Measurements from ENCODE around the gene SAMSN1.
"Not testable (repeated sequence)": the region's sequence is repeated elsewhere in the genome, so short reads cannot be mapped to it uniquely, and the experiment has no call there.

Gene SAMSN1

DNA sequence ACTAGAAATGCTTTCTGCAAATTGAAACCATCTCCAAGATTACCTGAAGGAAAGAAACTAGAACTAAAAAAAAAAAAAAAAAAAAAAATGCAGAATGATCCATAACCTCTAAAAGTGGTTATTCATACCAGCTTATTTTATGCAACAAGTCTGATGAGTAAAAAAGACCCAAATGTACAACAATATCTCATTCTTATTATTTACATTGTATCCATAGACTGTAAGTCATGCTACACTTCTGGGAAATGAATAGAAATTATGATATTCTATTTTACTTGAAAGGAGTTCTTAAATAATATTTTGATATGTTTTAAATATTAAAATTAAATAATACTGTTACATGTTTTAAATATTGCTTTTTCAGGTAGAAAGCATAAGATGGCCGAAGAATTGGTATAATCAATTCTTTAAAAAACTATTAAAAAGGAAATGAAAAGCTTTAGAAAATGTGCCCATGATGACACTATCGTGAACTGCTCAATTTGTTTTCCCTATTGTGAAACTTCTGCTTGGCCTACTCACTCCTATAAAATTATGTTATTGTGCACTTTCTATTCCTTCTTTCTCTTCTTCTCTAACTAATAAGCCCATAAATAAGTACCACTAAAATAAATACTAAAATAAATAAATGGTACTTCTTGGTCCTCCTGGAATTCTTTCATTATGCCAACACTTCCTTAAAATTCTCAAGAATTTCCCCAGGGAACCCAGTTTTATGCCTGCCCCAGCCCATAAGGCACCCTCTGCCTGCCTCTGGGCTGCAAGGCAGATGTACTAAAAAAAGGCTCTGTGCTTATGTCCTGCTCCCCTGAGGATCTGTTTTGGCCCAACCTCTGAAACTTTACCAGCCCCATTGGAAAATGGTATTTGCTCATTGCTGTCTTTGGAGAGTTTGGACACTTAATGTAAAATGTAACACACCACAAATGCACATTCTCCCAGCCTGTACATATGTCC lies 18.1 kb downstream of the SAMSN1 start:
- DNase-seq (ENCODE audit: low spot score), result no peak

DNA sequence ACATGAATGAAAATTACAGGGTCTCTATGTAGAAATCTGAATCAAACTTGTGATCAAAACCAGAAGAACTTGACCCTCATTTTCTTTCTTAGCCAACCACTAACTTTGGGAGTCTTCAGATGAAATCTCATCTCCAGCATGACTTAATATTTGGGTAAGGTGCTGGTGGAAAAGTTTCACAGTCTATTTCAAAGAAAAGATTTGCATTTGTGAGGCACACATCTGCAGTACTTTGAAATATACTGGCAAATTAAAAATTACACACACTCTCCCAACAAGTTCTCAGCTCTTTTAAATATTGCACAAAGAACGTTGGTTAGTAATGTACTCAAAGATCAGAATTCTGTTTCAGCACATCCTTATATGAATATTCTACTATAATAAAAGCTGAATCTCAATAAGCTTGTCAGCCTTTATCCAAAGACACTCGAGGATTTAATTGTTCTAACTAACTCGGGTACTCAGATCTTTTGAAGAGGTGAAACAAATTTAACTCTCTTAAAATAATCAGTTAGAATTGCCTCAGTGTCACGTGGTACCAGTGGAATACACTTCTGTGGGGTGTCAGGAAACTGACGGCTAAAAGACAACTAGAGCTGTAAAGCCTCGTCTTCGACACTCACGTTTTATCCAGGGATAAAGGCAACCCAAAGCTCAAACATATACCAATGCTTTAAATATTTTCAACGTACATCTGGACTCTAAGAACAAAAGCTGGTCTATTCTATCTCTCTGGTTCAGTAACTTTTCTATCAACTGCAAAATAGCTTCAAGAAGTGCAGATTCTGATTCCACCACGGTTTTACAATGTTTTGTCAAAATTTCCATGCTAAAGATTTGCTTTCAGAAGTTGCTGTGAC lies 19.0 kb downstream of the SAMSN1 start:
- DNase-seq (ENCODE audit: low spot score), result no peak

DNA sequence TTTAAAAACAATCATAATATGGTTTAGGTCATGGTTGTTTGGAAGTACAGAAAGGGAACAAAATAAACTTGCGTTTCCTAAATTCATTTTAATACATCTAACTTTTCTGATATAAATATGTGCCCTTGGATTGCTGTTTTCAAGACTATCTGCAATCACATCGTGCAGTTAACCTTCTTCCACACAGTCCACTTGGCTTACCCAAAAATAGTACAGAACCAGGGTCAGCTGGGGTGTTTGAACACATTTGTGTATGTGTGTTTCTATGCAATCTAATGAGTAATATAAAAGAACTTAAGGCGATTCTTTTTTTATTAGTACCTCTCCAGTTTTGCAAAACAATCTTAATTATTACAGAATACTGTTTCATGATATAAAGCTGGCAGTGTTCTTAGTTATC lies 19.9 kb downstream of the SAMSN1 start:
- no peak for DNase-seq (ENCODE audit: low spot score)

DNA sequence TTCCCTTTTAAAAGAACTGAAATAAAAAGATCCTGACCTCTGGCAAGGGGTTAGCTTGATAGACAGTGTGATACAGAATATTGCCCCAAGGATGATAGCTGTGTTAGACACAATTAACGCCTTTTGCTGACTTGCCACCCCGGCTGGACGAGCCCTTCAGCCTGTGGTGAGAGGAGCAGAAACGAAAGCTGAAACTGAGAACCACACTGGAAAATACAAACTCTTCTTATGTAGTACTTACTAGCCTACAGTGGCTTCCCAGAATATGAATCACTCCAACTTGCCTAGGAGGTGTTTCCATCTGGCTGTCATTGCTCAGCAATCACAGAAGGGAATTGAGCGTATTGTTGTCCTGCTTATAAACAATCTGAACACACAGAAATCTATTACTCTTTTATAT lies 22.9 kb downstream of the SAMSN1 start:
- DNase-seq (ENCODE audit: low spot score), result no peak

DNA sequence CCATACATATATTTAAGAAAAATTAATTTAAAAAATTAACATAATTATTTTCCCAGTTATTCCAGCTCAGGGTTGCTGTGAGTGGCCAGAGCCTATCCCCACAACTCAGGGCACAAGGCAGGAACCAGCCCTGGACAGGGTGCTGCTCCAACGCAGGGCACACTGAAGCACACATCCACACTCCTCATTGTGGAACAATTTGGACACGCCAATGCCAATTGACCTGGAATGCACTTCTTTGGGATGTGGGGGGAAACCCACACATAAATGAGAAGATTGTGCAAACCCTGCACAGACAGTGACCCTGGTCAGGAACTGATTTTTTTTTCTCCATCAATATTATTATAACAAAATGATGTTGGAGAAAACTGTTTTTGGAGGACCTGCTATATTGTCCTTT lies 23.4 kb downstream of the SAMSN1 start:
- DNase-seq (ENCODE audit: low spot score), result no peak

DNA sequence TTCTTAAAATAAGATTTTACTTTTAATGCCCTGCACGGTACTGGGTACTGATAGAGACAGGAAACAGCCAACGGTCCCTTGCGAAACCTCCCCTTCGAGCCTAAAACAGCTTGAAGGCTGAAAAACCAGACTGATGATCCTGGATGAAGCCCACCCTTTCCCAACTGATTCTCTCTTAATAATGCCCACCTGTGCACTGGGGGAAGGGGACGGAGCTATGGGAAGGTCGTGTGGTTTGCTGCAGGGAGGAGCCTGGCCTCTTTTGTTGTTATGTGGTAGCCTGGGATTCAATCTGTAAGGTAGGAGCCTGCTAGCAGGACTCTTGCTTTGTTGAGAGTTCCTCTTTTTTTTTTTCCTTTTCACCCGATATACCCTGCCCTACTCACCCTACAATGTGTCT lies 25.6 kb downstream of the SAMSN1 start:
- no peak for DNase-seq (ENCODE audit: low spot score)

DNA sequence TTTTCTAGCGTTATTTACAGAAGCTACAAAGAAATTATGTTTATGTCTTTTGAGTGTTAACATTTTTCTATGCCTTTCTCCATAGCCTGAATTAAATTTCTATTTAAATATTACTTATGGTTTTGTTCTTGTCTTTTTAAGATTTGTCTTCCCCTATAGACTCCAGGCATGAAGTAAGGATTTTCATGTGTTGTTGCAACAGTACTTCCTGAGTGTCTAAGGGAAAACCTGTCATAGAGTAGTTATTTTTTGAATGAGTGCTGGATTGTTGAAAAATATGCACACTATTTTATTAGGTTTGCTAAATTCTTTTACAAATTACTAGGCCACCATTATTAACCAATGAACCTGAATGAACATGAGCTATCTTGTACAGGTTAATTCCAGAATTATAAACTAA lies 27.1 kb downstream of the SAMSN1 start:
- DNase-seq (ENCODE audit: low spot score), result no peak

DNA sequence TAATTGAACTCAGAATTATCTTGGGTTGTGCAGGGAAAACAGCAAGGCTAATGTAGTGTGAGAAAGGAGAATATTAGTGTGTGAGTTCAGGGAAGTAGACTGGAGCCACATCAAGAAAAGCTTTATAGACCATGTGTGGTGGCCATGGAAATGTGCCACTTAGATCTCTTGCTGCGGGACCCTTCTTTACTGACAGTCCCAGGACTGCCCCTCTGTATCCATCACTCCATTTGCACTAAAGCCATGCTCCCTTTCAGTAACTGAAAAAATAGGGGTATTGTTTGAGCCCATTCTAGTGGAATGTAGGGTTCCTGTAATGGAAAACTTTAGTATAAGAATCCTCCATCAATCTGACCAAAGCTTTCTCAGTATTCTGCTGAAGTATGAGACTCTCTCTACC lies 32.3 kb downstream of the SAMSN1 start:
- DNase-seq (ENCODE audit: low spot score), result no peak

DNA sequence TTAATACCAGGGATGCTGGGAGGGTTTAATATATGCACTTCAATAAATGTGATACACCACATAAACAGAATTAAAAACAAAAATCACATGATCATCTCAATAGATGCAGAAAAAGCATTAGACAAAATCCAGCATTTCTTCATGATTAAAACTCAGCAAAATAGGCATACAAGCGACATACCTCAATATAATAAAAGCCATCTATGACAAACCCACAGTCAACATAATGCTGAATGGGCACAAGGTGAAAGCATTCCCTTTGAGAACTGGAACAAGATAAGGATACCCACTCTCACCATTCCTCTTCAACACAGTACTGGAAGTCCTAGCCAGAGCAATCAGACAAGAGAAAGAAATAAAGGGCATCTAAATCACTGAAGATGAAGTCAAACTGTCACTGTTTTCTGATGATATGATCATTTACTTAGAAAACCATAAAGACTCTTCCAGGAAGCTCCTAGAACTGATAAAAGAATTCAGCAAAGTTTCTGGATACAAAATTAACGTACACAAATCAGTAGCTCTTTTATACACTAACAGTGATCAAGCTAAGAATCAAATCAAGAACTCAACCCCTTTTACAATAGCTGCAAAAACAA lies 39.2 kb downstream of the SAMSN1 start:
- DNase-seq (ENCODE audit: low spot score), result not testable (repeated sequence)

DNA sequence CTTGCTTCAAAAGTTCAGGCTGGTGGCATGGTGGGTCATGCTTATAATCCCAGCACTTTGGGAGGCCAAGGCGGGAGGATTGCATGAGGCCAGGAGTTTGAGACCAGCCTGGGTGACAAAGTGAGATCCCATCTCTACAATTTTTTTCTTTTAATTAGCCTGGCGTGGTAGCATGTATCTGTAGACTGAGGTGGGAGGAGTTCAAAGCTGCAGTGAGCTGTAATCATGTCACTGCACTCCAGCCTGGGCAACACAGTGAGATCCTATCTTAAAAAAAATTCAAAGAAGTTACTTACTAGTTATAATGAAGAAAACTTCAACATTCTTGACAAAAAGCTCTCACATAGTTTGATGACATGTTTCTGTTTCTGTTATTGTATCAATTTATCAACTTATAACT lies 45.2 kb downstream of the SAMSN1 start:
- DNase-seq (ENCODE audit: low spot score), result no peak

DNA sequence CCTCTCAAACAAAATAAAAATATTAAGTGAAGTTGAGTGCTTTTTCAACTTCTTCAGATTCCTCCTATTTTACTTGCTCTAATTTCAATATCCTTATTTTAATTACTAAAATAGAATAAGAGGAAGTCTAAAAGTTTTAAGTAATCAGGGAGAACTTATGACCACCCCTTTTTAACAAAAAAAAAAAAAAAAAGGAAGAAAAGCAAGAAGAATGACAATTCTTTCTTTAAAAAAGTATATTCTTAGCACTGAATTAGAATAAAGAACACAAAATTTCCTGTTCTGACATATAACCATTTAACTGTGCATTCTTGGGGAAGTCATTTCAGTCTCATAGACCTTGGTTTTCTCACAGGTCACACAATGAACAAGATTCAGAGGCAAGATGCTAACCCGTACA lies 46.8 kb downstream of the SAMSN1 start:
- no peak for DNase-seq (ENCODE audit: low spot score)

DNA sequence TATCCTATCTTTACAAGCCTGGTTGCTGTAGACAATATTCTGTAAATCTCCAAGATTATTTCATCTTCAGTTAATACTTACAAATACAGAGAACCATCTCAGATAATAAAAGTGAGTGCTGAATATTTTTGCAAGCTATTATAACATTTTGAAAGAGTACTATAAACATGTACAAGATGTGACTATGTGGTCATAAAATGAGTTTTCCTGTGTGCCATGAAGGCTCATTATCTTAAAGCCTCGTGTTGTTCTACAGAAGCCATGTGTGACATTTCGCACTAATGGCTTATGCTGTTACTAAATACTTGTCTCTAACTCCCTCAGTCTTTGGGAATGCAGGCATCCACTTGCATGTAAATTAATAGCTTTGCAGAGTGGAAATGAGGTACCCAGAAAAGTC lies 48.3 kb downstream of the SAMSN1 start:
- DNase-seq (ENCODE audit: low spot score), result no peak

DNA sequence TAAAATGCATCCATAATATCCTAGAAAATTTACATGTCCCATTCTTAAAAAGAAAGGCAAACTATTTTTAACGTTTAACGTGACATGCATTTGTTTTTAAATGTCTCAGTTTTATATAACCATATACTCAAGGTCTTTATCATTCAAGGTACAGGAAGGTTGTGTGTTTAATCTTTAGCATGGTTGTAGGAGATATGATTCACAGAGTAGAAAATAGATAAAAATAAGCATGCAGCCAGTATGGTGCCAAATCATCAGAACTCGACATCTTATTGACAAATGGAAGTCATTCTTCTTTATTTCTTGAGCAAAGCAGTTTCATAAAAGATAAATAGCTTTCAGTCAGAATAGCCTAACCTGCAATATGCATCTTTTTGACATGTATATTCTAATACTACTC lies 51.0 kb downstream of the SAMSN1 start:
- DNase-seq (ENCODE audit: low spot score), result no peak

DNA sequence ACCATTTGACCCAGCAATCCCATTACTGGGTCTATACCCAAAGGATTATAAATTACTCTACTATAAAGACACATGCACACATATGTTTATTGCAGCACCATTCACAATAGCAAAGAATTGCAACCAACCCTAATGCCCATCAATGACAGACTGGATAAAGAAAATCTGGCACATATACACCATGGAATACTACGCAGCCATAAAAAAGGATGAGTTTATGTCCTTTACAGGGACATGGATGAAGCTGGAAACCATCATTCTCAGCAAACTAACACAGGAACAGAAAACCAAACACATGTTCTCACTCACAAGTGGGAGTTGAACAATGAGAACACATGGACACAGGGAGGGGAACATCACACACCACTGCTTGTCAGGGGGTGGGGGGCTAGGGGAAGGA lies 51.9 kb downstream of the SAMSN1 start:
- not testable (repeated sequence) for DNase-seq (ENCODE audit: low spot score)

DNA sequence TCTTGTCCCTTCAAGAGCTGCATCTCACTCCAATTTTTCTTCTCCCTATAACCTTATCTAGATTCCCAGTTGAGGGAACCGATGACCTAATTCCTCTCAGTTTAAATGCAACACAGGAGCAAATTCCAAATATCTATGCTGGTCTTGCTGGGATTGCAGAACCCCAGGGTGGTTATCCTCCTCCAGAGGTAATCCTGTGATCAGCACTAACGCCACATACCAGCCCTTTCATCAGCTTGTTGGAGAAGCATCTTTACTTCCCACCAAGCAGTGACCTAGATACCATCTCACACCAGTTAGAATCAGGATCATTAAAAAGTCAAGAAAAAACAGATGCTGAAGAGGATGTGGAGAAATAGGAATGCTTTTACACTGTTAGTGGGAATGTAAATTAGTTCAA lies 52.4 kb downstream of the SAMSN1 start:
- DNase-seq (ENCODE audit: low spot score), result no peak

DNA sequence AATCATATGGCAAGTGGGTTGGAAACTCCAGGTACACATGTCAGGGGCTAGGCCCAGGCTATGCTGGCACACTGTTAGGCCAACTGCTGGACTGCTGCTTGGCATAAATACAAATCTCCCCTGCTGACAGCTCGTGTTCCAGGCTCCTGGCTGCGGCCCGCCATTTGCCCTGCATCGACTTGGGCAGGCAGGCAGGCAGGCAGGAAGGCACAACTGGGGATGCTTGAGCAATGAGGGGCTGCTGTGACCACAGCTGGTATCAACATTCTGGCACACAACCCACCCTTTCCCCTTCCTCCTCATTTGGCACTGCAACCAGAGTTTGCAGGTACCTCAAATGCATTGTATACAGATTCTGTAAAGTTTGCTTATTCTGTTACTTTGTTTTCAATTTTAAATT lies 53.2 kb downstream of the SAMSN1 start:
- no peak for DNase-seq (ENCODE audit: low spot score)

DNA sequence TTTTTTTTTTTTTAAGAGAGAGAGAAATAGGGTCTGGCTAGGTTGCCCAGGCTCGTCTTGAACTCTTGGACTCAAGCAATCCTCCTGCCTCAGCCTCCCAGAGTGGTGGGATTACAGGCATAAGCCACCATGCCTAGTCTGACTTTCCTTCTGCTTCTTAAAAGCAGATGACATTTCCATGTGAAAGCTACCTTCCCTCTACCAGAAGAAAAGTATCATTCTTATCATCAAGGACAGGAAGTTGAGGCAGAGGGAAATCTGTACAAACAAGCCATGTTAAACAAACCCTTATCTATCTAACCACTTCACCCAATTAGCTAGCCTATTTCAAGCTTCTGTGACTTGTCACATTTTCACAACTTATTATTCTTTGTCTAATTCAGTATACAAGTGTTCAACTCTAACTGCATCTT lies 54.8 kb downstream of the SAMSN1 start:
- no peak for DNase-seq (ENCODE audit: low spot score)

DNA sequence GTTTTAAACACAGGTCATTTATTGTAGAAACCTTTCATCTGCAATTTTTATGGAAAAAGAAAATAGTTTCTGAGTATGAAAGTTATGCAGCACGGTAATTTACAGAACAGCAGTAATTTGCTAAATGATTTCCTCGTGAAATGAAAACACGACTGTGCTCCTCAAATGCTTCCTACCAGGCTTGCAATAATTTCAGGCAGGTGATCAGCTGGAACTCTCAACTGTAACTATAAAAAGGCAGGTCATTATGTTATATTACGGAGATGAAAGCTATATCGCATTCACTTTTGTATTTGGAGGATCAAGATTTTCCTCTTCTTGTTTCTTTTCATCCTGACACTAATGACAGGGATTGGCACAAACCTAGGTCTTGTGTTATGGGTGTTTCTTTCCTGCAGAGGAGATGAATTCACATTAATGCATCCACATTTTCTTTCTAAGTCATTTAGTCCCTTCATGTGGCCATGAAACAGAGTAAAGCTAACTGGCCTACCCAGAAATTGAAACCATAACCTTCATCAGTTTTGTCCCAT lies 57.4 kb downstream of the SAMSN1 start:
- DNase-seq (ENCODE audit: low spot score), result no peak

DNA sequence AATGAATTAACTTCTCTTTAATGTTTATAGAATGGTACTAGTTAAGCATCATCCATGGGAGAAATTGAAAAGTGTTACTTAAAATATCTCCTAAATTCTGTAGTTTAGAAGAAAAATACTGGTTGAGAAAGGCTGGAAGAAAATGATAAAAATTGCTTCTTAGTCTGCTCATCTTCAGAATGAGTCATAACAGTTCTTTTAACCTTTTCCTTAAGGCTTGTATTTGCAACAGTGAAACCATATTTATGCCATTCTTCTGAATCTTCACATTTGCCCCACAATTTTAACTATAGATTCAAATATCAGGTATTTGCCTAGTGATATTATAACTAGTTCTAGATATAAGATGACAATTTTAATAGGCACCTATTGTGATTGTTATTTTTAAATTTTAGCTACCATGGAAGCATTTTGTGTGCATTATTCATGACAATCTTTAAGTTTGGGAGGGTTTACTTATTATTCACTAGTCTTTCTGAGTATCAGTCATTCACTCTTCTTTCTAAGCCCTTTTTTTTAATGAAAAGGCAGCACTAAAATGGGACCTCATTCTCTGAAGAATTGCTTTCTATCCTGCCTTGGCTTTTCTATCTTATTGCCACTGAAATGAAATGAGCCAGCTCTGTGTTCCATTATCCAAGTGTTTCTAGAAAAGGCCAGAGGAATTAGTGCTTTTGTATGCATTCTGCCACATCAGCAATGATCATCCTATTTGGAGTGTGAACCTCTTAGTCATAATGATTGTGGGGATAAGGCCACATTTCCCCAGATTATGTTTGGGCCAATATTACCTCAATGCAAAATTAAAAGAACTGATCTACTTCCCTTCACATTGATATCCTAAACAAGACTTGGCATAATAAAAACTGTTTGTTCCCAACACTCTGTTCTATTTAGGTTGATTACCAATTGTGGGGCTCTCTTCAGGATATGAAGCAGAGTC lies 58.4 kb downstream of the SAMSN1 start:
- DNase-seq (ENCODE audit: low spot score), result no peak

DNA sequence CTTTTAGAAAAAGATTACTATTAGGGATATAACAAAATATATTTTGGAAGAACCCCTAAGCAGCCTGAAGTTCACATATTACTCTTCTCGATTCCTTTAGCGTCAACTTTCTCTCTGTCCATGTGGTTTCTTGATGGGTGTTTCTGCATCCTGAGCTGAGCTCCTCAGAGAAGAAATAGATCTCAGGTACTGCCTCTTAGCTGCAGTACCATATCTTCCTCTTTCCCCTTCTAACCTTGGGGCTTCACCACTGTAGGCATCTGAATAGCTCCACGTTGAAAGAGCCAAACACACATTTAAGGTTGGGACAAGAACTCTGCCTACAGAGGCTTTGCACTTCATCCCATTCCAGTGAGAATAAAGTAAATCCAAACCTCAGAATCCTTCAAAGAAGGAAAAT lies 59.2 kb downstream of the SAMSN1 start:
- no peak for DNase-seq (ENCODE audit: low spot score)
